TTC549 (cell line): ENCODE data around the gene CPLX1.

Experiments used
- FAIRE-seq: peaks from 2 replicates; lab custom pipeline; 2012; peaks lifted over from hg19 to GRCh38; lab: Jason Lieb, UNC

Gene CPLX1

DNA sequence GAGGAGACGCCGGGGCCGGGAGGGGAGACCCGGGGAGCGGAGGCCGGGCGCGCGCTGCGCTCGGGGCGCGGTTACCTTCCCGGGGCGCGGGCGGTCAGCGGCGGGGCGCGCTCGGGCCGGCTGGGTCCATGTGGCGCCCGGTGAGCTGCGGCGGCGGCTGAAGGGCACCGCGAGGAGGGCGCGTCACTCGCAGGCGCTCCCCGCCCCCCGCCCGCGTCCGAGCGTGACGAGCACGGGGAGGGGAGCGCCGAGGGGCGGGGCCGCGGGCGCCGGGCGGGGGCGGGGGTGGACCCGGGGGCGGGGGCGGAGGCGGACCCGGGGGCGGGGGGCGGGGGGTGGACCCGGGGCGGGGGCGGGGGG, at the start of gene CPLX1:
Gene CPLX1, minus strand, starts transcription at position 159 of the 360 bp plus-strand sequence. CDS start 1,607 bp downstream, outside the sequence.
- FAIRE-seq, result no peak

DNA sequence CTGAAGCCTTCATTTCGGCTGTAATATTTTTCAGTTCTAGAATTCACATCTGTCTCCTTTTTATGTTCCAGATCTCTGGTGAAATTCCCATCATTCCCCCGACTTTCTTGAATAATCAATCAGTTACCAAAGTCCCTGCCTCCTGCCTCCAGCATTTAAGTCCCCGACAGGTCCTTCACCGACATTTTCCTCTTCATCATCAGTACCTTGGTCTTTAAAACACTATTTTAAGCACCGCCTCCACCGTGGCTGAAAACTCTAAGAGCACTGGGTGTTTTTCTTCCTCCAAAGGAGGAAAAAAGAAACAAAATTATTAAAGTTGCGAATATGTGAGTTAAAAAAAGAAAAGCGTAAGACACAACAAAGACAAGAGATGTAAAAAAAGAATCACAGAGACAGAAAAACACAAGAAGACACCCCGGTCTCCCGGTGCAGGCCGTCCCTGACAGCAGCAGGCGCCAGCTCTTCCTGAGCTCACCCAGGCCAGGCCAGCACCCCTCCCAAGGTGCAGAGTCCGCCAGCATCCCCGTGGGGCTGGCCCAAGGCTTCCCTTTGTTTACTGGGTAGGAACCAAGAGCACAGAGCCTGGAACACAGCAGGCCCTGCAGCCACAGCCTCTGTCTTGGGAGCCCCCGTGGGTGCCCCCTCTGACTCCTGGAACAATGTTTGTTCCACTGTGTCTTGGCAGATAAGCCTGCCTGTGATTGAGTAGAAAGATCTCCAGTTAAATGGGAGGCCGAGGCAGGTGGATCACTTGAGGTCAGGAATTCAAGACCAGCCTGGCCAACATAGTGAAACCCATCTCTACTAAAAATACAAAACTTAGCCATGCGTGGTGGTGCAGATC, 49.3 kb upstream of the CPLX1 start:
- no peak for FAIRE-seq

DNA sequence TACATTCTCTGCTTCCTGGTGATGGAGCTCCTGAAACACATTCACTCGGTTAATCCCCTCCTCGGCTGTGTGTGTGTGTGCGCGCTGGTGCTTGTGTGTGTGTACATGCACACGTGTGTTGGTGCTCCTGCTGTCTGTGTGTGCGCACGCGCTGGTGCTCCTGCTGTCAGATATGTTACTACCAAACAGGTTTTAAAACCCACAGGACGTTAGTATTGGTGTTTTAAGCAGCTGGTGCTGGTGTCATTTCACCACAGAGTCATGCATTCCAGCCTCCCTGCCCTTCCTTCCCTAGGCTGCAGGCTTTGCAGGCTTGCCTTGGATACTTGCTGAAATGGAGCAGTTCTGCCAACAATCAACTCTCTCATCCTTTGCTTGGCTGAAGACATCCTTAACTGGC, 48.1 kb upstream of the CPLX1 start:
- no peak for FAIRE-seq

DNA sequence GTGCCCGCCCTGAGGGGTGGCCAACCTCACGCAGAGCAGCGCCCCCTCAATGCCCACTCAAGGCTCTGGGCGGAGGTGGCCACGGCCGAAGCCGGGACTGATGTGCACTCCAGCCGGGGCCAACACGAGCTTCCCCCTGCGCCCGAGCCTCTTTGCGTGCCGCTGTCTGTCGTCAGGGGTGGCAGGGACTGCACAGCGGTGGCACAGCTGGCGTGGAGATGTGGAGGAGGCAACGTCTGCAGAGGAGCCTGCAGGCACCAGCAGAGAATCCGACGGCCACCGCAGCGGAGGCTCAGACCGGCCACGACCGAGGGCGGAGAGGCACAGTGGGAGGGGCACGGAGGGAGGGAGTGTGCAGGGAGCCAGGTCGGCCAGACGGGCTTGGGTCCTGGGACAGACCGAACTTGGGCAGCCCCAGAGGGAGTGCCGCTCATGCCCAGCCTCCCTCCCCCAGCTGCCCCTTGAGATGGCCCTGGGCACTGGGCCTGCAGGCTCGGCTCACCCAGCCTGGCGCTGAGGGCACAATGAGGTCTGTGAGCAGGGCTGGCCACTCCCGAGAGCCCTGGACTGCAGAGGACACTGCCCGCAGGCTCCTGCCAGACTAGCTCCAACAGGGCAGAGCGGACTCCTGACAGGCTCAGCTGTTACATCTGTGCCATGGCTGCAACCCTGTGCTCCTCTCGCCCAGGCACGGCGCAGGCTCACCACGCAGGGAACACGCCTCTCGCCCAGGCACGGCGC, 46.5 kb upstream of the CPLX1 start:
- no peak for FAIRE-seq

DNA sequence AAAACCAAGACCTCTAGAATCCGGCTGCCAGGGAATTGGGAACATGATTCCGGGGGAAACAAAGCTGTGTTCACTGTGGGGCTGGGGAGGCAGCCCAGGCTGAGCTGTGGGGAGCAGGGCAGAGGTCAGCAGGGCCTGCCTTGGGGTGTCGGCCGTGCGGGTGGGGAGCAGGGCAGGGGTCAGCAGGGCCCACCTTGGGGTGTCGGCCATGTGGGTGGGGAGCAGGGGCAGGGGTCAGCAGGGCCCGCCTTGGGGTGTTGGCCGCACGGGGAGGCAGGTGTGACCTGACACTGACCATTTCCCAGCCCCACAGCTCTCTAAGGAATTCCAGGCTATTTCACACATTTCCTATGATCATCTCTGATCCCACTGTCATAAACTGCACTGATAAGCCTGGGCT, 45.6 kb upstream of the CPLX1 start:
- FAIRE-seq, result no peak

DNA sequence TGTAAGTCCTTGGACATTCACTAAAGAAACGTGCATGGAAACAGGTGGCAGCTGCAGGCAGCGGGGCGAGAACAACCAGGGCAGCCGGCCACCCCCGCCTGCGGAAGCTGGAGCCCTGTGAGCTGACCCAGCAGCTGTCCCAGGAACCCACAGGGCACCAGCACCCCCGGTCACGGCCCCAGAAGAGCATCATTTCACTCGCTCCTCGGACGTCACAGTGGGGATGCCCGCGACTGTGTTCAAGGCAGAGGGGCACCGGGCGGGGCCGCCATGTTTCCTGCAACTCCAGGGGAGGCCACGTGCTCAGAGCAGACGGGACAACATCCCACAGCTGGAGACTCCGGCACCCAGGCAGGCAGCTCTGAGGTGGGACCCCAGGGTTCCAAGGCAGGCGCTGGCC, 45.0 kb upstream of the CPLX1 start:
- no peak for FAIRE-seq

DNA sequence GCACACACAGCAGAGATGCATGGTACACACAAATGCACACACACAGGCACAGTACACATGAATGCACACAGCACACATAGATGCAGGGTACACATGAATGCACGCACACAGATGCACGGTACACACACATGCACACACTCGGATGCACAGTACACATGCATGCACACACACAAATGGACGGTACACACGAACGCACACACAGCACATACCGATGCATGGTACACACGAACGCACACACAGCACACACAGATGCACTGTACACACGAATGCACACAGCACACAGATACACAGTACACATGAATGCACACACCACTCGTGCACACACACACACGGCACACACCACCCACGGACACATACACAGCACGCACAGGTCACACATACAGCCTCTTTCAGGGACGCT, 43.8 kb upstream of the CPLX1 start:
- FAIRE-seq, result no peak

DNA sequence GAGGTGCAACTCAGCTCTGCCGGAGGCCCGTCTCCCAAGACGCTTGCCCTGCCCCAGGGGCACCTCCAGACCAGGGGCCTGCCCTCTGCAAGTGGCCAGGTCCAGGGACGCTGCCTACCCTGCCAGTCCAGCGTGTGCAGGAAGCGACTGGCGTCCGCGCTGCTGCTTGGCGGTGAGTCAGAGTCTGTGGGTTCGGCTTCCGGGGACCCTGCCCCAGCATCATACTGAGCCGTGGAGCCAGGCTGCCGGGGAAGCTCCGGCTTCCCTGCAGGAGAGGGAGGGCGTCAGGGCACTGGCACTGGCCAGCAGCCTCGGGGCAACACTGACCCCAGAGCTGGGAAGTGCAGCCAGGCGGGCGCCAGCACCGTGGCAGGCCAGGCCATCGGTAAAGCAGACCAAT, 42.5 kb upstream of the CPLX1 start:
- no peak for FAIRE-seq

DNA sequence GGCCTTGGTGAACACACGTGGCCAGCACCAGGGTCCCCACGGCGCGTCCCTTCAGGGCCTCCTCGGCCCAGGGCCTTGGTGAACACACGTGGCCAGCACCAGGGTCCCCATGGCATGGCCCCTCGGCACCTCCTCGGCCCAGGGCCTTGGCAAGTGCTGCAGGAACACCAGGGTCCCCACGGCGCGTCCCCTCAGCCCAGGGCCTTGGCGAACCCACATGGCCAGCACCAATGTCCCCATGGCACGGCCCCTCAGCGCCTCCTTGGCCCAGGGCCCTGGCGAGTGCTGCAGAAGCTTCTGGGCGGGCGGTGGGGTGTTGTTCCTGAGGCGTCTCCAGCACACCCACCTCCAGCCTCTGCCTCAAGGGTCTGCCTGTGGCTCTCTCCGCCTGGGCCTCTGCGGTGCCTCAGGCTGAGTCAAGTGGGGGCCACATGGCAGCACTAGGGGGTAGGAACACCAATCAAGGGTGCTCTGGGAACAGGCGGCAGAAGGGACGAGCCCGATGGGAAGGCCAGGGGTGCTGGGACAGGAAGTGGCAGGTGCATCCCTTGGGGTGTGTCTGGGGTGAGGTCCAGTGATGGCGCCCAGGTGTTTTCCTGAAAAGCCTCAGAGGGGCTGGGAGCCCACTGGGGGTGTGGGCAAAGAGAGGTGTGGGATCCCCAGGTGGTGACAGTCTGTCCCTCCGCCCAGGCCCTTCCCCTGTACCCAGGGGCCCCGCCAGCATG, 41.8 kb upstream of the CPLX1 start:
- FAIRE-seq, result no peak

DNA sequence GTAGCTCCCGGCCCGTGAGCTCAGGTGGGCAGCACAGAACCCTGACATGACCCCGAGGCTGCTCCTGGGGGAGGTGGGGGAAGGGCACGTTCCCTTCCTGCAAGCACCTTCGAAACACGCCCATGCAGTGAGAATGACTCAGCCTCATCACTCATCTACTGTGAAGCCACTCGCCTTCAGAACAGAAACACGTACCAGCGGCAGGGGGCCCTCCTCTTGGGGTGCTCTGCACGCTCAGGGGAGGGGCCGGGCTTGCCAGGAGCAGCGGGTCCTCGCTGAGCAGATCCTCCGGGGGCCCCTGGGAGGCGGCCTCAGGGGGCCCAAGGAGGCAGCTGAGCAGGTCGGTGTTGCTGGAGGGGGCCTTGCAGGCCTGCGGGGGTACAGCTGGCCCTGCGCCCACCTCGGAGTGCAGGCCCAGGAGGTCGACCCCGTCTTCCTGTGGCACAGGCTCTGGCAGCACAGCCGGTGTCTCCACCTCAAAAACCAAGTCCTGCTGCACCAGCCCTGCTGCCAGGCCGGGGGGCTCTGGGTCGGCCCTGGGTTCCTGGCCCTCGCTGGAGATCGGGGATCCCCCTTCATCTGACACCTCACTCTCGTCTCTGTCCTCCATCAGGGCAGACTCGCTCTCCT, 40.9 kb upstream of the CPLX1 start:
- FAIRE-seq, result no peak

DNA sequence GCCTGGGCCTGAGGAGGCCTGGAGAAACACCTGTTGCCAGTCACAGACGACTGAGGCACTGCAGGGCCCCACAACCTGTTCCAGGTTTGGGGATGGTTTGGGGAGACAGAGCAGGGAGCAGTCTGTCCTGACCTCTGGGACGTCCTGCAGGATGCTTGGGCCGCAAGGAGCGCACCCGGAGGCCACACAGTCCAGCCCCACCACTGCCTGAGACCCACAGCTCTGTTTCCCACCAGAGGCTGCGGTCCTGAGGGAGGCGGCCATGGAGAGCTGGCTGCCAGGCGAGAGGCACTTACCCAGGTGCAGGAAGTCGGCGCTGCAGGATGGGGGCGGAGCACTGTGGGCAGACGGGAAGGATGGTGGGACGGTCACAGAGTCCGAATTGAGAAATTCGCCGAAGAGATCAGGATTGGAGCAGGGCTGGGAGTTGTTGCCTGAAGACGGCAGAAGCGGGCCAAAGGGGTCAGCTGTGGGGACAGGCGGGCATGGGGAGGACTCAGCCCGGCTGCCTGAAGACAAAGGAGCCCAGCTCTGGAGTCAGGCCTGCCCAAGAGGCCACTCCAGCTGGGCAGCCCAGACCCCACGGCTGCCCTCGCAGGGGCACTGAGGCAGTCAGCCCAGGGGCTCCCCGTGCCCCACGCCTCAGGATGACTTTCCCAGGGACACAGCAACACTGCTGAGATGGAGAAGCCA, 40.3 kb upstream of the CPLX1 start:
- FAIRE-seq, result no peak

DNA sequence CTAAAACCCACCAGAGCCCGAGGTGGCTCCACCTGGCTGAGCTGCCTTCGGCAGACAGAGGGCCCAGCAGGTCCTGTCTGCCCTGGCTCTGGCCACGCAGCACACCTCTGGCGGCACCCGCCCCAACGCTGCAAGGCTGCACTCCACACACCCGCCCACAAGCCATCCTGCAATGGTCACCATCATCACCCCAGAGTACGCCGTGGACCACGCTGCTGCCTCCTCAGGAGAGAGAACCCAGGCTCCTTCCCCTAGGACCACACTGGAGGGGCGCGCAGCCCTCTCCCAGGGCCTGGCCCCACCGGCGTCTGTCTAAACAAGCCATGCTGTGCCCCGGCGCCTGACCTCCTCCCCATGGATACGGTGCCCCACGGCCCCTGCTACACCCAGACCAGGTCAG, 39.6 kb upstream of the CPLX1 start:
- no peak for FAIRE-seq

DNA sequence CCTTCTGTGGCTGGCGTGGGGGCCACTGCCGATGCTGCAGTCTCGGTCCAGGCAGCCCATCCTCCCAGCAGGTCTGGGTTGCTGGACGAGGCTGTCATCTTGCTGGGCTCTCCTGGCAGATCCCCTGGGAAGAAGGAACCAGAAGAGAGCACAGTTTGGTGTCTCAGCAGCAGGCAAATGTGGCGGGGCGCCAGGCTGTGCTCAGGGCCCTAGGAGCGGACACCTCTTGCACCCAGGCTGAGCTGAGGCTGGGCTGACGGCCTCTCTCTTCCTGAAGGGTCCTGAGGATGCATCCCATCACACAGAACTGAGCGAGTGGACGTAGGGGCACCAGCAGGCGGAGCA, 39.2 kb upstream of the CPLX1 start:
- FAIRE-seq, result no peak

DNA sequence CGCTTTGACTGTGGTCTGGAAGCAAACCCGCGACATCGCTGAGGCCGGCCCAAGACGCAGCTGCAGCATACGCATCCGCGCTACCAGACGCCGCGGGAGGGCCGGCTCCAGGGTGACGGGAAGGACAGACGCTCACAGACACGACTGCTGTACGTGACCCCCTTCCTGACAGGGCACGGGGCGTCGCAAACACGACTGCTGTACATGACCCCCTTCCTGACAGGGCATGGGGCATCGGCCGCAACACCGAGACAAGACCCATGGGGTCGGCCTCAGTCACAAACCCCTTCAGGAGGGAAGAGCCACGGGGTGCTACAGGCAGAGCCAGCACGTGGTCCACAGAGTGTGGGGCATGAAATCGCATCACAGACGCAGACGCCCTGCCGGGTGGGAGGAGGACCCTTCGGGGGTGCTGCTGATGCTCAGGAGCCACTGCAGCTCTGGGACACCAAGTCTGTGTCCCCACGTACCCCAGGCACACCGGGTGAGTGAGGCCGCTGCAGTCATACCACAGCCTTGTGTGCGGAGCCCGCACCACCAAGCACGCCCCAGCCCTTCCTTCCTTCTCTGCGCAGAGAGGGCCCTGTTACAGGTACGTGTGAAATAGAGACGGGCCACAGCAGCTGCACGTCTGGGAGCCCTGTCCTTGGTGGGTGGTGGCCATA, 38.7 kb upstream of the CPLX1 start:
- FAIRE-seq, result no peak

DNA sequence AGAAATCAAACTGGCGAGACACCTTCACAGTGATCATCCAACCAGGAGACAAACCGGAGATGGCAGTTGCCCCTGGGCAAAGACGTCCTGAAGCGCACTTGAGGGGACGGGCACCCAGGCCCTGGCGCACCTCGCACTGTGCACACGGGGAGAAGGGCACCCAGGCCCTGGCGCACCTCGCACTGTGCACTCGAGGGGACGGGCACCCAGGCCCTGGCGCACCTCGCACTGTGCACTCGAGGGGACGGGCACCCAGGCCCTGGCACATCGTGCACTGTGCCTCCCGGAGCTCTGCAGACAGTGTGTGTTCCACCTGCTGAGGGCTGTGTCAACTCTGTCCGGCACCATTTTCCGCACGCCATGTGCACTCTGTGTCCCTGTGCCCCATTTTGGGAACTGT, 34.6 kb upstream of the CPLX1 start:
- FAIRE-seq, result no peak

DNA sequence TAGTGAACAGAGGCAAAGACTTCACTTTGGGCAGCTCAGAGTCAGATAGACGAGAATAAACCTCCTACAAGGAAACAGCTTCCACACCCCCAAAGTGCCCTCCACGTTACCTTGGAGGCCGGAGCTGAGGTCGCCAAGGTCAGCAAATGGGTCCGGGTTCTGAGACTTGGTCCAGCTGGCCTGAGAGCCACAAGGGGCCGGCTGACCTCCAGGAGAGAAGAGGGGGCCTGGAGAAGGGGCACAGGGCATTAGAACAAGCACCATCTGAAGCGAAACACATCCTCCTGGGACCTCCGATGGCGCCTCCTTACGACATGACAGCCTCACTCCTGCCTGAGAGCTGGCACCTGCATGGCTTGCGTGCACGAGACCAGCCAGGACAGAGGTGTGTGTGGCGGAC, 33.6 kb upstream of the CPLX1 start:
- FAIRE-seq, result no peak

DNA sequence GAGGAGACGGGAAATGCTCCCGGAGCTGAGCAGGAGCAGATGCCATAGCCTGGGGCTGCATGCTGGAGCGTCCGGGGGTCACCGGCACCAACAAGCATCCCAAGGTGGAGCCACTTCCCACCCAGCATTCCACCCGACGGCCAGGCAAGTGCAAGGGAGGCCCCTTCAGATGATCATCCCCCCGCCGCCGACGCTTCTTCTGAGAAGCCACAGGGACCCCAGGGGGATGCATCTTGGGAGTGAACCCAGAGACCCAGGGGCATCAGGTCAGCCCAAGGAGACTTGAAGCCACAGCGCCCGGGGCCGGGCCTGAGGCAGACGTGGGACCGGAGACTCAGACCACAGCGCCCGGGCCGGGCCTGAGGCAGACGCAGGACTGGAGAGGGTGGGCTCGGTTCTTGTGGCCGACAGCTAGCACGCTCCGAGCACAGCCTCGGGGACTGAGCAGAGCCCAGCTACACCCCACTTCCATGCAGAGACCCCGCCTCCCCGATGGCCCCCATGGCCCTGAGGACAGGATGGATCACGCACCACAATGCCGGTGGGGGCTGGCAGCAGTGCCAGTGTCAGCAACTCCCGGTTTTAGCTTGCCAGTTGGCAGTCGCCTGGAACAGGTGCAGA, 33.0 kb upstream of the CPLX1 start:
- no peak for FAIRE-seq

DNA sequence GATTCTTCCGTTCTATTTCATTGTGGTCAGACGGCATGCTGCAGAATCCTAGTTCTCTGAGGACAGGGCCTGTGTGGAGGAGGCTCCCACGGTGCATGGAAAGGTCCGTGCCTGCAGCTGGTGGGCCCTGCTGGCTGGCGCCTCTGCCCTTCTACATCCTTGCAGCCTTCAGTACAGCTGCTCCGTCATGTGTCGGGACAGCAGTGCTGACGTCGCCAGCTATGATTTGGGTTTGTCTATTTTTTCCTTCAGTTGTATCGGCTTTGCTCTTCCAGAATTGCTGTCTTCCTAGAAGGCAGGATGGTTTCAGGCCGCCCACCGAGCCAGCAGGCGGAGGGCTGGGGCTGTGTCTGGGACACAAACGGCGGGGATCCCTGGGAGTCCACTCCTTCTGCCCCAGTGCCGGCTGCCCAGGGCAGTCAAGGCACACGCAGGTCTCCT, 32.1 kb upstream of the CPLX1 start:
- no peak for FAIRE-seq

DNA sequence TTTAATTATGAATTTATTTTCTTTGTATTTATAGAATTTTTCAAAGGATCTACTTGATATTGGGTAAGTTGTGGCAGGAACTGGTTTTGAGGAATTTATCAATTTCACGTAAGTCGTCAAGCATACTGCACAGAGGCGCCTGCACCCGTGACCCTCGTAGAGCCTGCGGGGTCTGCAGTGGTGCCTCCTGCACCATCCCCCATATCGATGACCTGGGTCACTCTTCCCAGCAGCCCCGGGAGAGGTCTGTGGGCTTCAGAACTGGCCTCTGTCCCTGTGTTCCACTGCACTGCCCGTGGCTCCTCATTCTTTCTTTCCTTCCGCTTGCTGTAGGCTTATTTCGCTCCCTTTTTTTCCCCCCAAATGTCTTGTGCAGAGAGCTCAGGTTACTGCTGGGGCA, 31.5 kb upstream of the CPLX1 start:
- FAIRE-seq, result no peak

DNA sequence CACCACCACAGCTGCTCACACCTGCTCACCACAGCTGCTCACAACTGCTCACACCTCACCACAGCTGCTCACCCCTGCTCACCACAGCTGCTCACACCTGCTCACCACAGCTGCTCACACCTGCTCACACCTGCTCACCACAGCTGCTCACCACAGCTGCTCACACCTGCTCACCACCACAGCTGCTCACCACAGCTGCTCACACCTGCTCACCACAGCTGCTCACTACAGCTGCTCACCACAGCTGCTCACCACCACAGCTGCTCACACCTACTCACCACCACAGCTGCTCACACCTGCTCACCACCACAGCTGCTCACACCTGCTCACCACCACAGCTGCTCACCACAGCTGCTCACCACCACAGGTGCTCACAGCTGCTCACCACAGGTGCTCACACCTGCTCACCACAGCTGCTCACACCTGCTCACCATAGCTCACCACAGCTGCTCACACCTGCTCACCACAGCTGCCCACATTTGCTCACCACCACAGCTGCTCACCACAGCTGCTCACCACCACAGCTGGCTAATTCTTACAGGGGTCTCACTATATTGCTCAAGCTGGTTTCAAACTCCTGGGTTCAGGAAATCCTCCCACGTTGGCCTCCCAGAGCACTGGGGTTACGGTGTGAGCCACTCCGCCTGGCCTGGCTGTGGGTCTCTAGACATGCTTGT, 30.4 kb upstream of the CPLX1 start:
- FAIRE-seq, result no peak

DNA sequence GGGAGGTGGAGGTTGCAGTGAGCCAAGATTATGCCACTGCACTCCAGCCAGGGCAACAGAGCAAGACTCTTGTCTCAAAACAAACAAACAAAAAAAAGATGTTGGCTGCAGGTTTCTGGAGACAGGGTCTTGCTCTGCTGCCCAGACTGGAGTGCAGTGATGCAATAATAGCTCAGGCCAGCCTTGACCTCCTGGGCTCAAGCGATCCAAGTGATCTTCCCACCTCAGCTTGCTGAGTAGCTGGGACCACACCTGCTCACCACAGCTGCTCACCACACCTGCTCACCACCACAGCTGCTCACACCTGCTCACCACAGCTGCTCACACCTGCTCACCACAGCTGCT, 29.9 kb upstream of the CPLX1 start:
- no peak for FAIRE-seq
